ENCODE results near the gene RPS6KB2. TPM values are rescaled to one million over a fixed set of nuclear protein-coding genes. Genes with fewer than 3 reads are reported as not detected.

RPS6KB2 gene
- total and polyA plus RNA-seq, 9 of the 15 experiments (the other 6 are each of a cell fraction or from before 2014, with no cell fraction given), result 0.42 to 122 (median 82.6) TPM

DNA sequence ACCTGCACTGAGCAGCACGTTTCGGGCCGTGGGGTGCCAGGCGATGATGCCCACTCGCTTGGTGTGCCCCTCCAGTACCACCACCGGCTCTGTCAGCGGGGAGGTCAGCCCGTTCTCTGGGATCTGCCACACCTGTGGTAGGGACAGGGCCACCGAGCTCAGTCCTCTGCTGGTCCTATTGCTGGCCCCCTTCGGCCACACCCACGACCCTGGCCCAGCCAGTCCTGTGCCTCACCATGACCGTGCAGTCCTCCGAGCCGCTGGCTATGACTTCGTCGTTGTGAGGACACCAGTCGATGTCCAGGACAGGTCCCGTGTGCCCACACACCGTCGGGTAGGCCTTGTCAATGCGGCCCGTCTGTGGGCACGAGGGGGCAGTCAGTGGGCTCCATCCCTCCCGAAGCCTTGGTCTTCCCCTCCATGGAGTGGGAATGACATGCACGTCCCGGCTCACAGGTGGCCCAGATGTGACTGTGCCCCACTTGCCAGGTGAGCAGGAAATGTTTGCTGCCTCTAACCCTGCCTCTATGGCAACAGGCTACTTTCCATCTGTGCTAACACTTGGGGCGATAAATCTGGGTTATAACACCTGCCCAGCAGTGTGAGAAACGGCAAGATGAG is 13.5 kb downstream of the RPS6KB2 start (continued):
- TF ChIP-seq POLR2G (IDR thresholded peaks at IDR 0.05; ENCODE audit: low read depth, low read length) (peak; percentile 30; the same call in 1 of the 2 replicates), TEAD1 (CRISPR knock-in tag; IDR thresholded peaks at IDR 0.05) (0 out of 4 replicates have a peak, but pooled peaks of 1 of the 2 experiments have one; percentile 53), NFE2 (IDR thresholded peaks at IDR 0.05; ENCODE audit: low read depth) (0 out of 2 replicates have a peak, but pooled peaks have one; percentile 16), ETV5 (CRISPR knock-in tag; IDR thresholded peaks at IDR 0.05; ENCODE audit: low read depth) (no peak), FOS (IDR thresholded peaks at IDR 0.05; ENCODE audit: extremely low read depth, insufficient read length) (no peak), BRCA1 (IDR thresholded peaks at IDR 0.05) (no peak), BRCA1 (CRISPR knock-in tag; IDR thresholded peaks at IDR 0.05) (no peak), PCBP2 (IDR thresholded peaks at IDR 0.05; ENCODE audit: low read depth, low read length, poor library complexity, severe bottlenecking) (no peak)
- TF ChIP-seq, protein P1, sequence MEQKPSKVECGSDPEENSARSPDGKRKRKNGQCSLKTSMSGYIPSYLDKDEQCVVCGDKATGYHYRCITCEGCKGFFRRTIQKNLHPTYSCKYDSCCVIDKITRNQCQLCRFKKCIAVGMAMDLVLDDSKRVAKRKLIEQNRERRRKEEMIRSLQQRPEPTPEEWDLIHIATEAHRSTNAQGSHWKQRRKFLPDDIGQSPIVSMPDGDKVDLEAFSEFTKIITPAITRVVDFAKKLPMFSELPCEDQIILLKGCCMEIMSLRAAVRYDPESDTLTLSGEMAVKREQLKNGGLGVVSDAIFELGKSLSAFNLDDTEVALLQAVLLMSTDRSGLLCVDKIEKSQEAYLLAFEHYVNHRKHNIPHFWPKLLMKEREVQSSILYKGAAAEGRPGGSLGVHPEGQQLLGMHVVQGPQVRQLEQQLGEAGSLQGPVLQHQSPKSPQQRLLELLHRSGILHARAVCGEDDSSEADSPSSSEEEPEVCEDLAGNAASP (IDR thresholded peaks at IDR 0.05), result no peak
- TF ChIP-seq, protein P2, sequence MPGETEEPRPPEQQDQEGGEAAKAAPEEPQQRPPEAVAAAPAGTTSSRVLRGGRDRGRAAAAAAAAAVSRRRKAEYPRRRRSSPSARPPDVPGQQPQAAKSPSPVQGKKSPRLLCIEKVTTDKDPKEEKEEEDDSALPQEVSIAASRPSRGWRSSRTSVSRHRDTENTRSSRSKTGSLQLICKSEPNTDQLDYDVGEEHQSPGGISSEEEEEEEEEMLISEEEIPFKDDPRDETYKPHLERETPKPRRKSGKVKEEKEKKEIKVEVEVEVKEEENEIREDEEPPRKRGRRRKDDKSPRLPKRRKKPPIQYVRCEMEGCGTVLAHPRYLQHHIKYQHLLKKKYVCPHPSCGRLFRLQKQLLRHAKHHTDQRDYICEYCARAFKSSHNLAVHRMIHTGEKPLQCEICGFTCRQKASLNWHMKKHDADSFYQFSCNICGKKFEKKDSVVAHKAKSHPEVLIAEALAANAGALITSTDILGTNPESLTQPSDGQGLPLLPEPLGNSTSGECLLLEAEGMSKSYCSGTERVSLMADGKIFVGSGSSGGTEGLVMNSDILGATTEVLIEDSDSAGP (CRISPR knock-in tag; IDR thresholded peaks at IDR 0.05), result no peak
- TF ChIP-seq, protein P3, sequence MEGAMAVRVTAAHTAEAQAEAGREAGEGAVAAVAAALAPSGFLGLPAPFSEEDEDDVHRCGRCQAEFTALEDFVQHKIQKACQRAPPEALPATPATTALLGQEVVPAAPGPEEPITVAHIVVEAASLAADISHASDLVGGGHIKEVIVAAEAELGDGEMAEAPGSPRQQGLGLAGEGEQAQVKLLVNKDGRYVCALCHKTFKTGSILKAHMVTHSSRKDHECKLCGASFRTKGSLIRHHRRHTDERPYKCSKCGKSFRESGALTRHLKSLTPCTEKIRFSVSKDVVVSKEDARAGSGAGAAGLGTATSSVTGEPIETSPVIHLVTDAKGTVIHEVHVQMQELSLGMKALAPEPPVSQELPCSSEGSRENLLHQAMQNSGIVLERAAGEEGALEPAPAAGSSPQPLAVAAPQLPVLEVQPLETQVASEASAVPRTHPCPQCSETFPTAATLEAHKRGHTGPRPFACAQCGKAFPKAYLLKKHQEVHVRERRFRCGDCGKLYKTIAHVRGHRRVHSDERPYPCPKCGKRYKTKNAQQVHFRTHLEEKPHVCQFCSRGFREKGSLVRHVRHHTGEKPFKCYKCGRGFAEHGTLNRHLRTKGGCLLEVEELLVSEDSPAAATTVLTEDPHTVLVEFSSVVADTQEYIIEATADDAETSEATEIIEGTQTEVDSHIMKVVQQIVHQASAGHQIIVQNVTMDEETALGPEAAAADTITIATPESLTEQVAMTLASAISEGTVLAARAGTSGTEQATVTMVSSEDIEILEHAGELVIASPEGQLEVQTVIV (CRISPR knock-in tag; IDR thresholded peaks at IDR 0.05; ENCODE audit: borderline replicate concordance), result no peak

Measured in K562 (cell line).